ENCODE measurements around the gene MRPL36.

MRPL36 gene

GRCh38 chr5:1830571-1831228 lies 31.1 kb upstream of the MRPL36 start:
- FAIRE-seq (no peak), DNase-seq (ENCODE audit: insufficient read length) (no peak)
- TF ChIP-seq POLR2A (IDR thresholded peaks at IDR 0.05; ENCODE audit: low read depth, low read length) (no peak), TAF1 (IDR thresholded peaks at IDR 0.05; ENCODE audit: borderline replicate concordance, low read depth, low read length) (no peak), POLR2AphosphoS5 (IDR thresholded peaks at IDR 0.05; ENCODE audit: low read depth, low read length) (no peak)

GRCh38 chr5:1827886-1828397 lies 28.3 kb upstream of the MRPL36 start:
- TF ChIP-seq TAF1 (IDR thresholded peaks at IDR 0.05; ENCODE audit: borderline replicate concordance, low read depth, low read length): no peak
- TF ChIP-seq POLR2AphosphoS5 (IDR thresholded peaks at IDR 0.05; ENCODE audit: low read depth, low read length): no peak
- no peak for TF ChIP-seq POLR2A (IDR thresholded peaks at IDR 0.05; ENCODE audit: low read depth, low read length)
- DNase-seq (ENCODE audit: insufficient read length) (no peak), FAIRE-seq (no peak)

DNA sequence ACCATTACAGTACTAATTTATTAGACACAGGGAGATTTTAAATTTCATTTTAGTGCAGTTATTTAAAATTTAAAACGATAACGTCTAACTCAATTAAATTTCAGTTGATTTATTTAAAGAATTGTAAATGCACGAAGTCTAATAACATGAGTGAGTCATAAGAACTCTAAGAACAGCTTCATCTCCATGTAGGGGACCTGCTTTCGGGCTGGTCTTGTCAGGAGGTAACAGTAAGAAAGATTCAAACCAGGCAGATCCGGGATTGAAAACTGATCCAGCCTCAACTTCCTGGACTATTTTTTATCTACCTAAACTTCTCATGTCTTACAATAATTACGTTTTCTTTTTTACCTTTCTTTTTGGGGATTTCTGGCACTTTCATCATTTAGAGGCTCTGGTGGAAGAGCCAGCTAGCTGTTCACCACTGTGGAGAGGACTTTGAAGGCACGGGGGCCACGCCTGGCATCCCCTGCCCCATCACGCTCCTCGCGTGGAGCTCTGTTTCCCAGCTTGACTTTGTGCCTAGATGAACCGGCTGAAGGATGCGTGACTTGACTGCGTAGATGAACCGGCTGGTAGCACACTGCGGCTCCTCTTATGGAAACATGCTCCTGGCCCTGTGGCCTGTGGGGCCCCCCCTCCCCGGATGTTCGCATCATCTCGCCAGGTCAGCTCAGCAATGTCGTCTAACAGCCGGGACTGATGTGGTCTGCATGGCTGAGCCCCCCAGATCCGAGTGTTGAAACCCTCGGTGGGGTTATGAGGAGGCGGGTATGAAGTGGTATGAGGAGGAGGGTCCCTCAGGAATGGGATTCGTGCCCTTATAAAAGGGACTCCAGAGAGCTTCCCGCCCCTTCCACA lies 27.6 kb upstream of the MRPL36 start:
- FAIRE-seq: no peak
- no peak for TF ChIP-seq POLR2AphosphoS5 (IDR thresholded peaks at IDR 0.05; ENCODE audit: low read depth, low read length)
- no peak for TF ChIP-seq TAF1 (IDR thresholded peaks at IDR 0.05; ENCODE audit: borderline replicate concordance, low read depth, low read length)
- TF ChIP-seq POLR2A (IDR thresholded peaks at IDR 0.05; ENCODE audit: low read depth, low read length): no peak

GRCh38 chr5:1826235-1826980 lies 26.8 kb upstream of the MRPL36 start:
- no peak for TF ChIP-seq TAF1 (IDR thresholded peaks at IDR 0.05; ENCODE audit: borderline replicate concordance, low read depth, low read length)
- no peak for TF ChIP-seq POLR2AphosphoS5 (IDR thresholded peaks at IDR 0.05; ENCODE audit: low read depth, low read length)
- no peak for TF ChIP-seq POLR2A (IDR thresholded peaks at IDR 0.05; ENCODE audit: low read depth, low read length)
- DNase-seq (ENCODE audit: insufficient read length) (no peak), FAIRE-seq (no peak)

More for the DNA sequence above, 27.6 kb upstream of the MRPL36 start:
- no peak for DNase-seq (ENCODE audit: insufficient read length)

GRCh38 chr5:1824903-1825841 lies 25.5 kb upstream of the MRPL36 start:
- no peak for TF ChIP-seq POLR2A (IDR thresholded peaks at IDR 0.05; ENCODE audit: low read depth, low read length)
- TF ChIP-seq POLR2AphosphoS5 (IDR thresholded peaks at IDR 0.05; ENCODE audit: low read depth, low read length): no peak
- no peak for TF ChIP-seq TAF1 (IDR thresholded peaks at IDR 0.05; ENCODE audit: borderline replicate concordance, low read depth, low read length)
- FAIRE-seq: no peak
- DNase-seq (ENCODE audit: insufficient read length): no peak

- TF ChIP-seq TAF1 (IDR thresholded peaks at IDR 0.05; ENCODE audit: borderline replicate concordance, low read depth, low read length) (no peak), POLR2A (IDR thresholded peaks at IDR 0.05; ENCODE audit: low read depth, low read length) (no peak), POLR2AphosphoS5 (IDR thresholded peaks at IDR 0.05; ENCODE audit: low read depth, low read length) (no peak)
- FAIRE-seq: no peak
- DNase-seq (ENCODE audit: insufficient read length): no peak
Observed at GRCh38 chr5:1824109-1824821, 24.6 kb upstream of the MRPL36 start.

DNA sequence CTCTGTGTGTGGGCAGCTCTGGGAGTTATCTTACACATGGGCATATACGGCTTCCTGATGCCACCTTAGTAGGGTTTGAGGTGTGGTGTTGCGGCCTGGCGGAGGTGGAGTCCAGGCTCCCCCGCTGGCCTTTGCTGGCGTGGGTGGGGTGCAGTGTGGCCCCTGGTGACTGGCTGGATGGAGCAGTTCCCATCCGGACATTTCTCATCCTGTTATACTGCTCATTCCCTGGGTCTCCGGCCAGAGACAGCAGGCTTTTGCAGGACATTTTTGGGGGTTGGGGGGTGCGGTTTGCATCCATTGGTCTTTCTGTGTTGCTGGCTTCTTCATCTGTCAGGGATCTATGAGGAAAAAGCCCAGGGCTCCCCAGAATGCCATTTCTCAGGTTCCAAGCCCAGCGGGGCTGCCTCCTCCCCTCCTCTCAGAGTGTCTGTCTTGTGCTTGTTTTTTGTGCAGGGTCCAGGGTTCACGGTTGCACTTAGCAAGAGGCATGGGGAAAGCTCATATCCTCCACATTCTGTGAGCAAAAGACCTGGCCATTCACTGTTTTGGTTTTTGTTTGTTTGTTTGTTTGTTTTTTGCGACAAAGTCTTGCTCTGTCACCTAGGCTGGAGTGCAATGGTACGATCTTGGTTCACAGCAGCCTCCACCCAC lies 23.9 kb upstream of the MRPL36 start:
- DNase-seq (ENCODE audit: insufficient read length): no peak
- no peak for FAIRE-seq
- TF ChIP-seq POLR2AphosphoS5 (IDR thresholded peaks at IDR 0.05; ENCODE audit: low read depth, low read length): no peak
- TF ChIP-seq POLR2A (IDR thresholded peaks at IDR 0.05; ENCODE audit: low read depth, low read length): no peak
- no peak for TF ChIP-seq TAF1 (IDR thresholded peaks at IDR 0.05; ENCODE audit: borderline replicate concordance, low read depth, low read length)

GRCh38 chr5:1821862-1822261 lies 22.2 kb upstream of the MRPL36 start:
- DNase-seq (ENCODE audit: insufficient read length) (no peak), FAIRE-seq (no peak)
- TF ChIP-seq POLR2AphosphoS5 (IDR thresholded peaks at IDR 0.05; ENCODE audit: low read depth, low read length): no peak
- TF ChIP-seq TAF1 (IDR thresholded peaks at IDR 0.05; ENCODE audit: borderline replicate concordance, low read depth, low read length): no peak
- TF ChIP-seq POLR2A (IDR thresholded peaks at IDR 0.05; ENCODE audit: low read depth, low read length): no peak

DNA sequence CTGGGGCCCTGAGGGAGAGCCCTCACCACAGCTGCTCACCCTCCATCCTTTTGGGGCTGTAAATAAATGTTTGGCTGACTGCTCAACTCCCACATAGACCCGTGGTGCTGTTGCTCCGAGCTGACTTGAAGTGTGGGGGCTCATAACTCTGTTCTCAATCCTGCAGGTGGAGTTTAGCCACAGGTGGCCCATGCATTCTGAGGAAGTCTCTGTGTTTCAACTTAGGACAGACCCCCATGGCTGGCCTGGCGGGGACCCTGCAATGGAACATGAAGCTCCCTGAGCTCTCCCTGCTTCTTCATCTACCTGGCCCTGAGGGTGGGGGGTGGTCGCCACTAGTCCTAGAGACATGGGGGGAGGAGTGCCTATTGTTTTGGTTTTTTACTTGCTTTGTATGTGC lies 21.3 kb upstream of the MRPL36 start:
- no peak for TF ChIP-seq TAF1 (IDR thresholded peaks at IDR 0.05; ENCODE audit: borderline replicate concordance, low read depth, low read length)
- no peak for TF ChIP-seq POLR2AphosphoS5 (IDR thresholded peaks at IDR 0.05; ENCODE audit: low read depth, low read length)
- no peak for TF ChIP-seq POLR2A (IDR thresholded peaks at IDR 0.05; ENCODE audit: low read depth, low read length)
- DNase-seq (ENCODE audit: insufficient read length): no peak
- no peak for FAIRE-seq

Data from GM12892 (cell line).